RWPE1 (cell line): ENCODE measurements around the gene SLC38A1.

Source experiments
- CTCF ChIA-PET: fragments of 350-600 bp; sonication (Branson Sonifier 250); formaldehyde crosslinking; extraction: SDS; loops from one replicate; lab custom pipeline; 2021; lab: Yijun Ruan, JAX
- POLR2A ChIA-PET: fragments of 400-600 bp; formaldehyde crosslinking; extraction: SDS; loops from one replicate; lab custom pipeline; 2020; ENCODE audit warnings: antibody characterized with exemption; ENCODE audit not compliant: low non-redundant PET; lab: Yijun Ruan, JAX
- DNase-seq: peaks from one replicate; pipeline ENCODE4 v3.0.0; 2012; ENCODE audit warnings: low spot score
- H3K27ac ChIP-seq: fragments of 450-650 bp; 2 replicates; pipeline ENCODE4 v1.5.1; 2017
- CTCF ChIP-seq: fragments of 450-650 bp; conservative IDR thresholded peaks from 2 replicates; pipeline ENCODE4 v1.5.1; 2017; ENCODE audit warnings: low read depth, mild to moderate bottlenecking

Gene SLC38A1

DNA sequence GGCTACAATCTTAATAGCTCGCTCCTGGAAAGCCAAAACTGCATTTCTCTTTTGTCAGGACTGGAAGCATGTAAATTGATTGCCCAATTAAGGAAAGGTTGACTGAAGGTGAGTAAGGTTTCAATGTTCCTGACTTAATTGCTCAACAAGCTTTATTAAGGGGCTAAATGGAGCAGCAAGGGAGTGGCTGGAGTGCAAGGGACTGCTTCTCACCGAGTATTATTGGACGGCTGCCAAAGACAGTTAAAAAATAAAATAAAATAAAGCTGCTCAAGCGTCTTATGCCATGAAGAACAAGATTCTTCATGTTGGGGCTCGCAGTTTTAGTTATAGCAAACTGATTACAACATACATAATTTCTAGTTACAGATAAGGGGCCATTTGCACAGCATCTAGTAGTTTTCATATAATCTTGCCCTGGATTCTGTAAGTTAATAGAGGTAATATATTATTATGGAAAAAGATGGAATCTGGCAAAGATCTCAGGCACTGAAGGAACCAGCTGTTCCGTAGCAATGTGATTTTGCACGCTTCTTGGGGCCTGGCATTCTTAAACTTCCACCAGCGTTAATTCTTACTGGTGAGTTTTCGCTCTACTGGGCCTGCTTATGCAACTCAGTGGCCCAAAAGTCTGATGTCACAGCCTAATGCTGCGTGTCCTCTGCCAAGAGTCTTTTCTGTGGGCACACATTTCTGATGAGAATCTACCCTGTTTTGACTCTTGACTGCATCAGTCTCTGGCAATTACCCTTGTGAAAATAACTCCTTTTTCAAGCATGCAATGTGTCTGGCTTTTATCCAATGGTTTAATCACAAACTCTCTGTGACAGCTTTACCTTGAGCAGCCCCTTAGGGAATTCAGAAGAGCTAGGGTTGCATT lies 108.5 kb downstream of the SLC38A1 start:
- H3K27ac ChIP-seq, result peak overlapping the region; percentile 85
- peak; percentile 77 for DNase-seq
- no peak for TF ChIP-seq CTCF
- POLR2A ChIA-PET, result no interaction called here
- CTCF ChIA-PET, result interaction anchor here (0.7 to 2.2 kb wide), 2 partner anchors 16 to 35 kb away, joined by 3 to 6 read pairs; no protein-coding TSS in a partner anchor

DNA sequence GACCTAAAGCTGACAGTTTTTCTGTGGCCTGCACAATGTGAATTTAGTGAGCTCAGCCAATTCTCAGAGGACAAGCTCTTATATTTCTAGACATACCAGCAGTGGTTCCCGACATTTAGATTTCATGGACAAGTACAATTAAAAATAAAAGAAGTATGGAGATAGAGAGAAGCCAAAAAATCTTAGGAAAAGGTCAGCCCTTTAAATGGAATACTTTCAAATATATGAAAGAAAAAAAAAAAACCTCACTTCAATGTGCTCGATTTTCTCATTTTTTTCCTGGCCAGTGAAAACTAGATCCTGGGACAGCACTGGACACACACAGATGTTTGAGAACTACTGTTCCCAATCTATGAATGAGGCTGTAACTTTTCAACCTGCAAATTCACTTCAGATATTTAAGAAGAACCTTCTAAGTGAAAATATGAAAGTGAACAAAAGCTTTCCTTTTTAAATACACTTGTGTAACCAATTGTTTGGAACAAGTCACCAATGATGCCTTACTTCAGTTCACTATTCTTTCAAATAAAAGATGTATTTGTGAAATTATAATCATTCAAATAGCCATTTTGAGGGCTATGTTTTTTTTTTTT lies 109.4 kb downstream of the SLC38A1 start:
- no peak for DNase-seq
- no peak overlapping the region for H3K27ac ChIP-seq
- POLR2A ChIA-PET, result no interaction called here
- CTCF ChIA-PET, result interaction anchor here (0.6 to 2.2 kb wide), 2 partner anchors 33 to 34 kb away, joined by 3 to 6 read pairs; no protein-coding TSS in a partner anchor
- TF ChIP-seq CTCF, result no peak

- CTCF ChIA-PET, result interaction anchor here (0.6 kb wide), 2 partner anchors 32 to 825 kb away, joined by 3 to 4 read pairs; no protein-coding TSS in a partner anchor
- TF ChIP-seq CTCF, result no peak
- POLR2A ChIA-PET, result no interaction called here
- DNase-seq, result no peak
- no peak overlapping the region for H3K27ac ChIP-seq
Measured at GRCh38 chr12:46158501-46158900, 110.3 kb downstream of the SLC38A1 start.

DNA sequence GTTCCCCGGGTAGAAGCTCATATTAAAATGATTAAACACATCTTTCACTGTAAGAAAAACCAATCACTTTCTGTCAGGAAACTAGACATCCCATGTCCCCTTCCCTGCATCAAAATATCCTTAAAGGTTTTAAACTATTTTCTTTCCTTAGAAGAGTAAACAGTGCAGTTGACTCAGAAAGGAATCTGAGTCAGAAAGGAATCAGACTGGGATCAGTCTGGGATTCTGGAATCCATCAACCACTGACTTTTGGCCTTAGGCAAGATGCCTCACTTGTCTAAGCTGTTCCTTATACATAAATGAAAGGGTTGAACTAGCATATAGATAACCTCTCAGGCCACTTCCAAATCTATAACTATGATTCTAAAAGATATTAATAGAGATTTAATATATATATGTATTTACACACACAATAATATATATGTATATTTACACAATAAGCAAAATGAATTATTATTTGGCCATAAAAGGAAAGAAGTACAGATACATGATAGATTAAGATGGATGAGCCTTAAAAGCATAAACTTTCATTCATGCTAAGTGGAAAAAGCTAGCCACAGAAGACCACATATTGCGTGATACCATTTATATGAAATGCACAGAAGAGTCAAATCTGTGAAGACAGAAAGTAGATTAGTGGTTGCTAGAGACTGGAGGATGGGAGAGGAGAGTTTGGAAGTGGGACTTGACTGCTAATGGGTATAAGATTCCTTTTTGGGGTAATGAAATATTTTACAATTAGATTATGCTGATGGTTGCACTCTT lies 114.4 kb downstream of the SLC38A1 start:
- peak; percentile 62 for DNase-seq
- CTCF ChIA-PET, result interaction anchor here (0.6 to 1.1 kb wide), 6 partner anchors 30 to 1536 kb away, joined by 3 to 4 read pairs (median 4); no protein-coding TSS in a partner anchor
- TF ChIP-seq CTCF, result no peak
- H3K27ac ChIP-seq, result no peak overlapping the region
- POLR2A ChIA-PET, result interaction anchor here (0.8 to 1.0 kb wide), 2 partner anchors 55 to 115 kb away, joined by 3 to 4 read pairs; partner anchors contain the start of gene SLC38A1

- peak; percentile 84 for TF ChIP-seq CTCF
- peak; percentile 41 for DNase-seq
- no peak overlapping the region for H3K27ac ChIP-seq
- CTCF ChIA-PET, result interaction anchor here (1.0 kb wide), 1 partner anchor 11 kb away, joined by 3 read pairs; no protein-coding TSS in a partner anchor
- POLR2A ChIA-PET, result interaction anchor here (1.0 kb wide), 1 partner anchor 57 kb away, joined by 3 read pairs; no protein-coding TSS in a partner anchor
Measured at GRCh38 chr12:46153268-46153872, 115.5 kb downstream of the SLC38A1 start.
